ENCODE data around the gene DCST1. TPM values are rescaled to one million over a fixed set of nuclear protein-coding genes. Genes with fewer than 3 reads are reported as not detected.

DCST1 gene
- polyA plus RNA-seq, 1 experiment: not detected

DNA sequence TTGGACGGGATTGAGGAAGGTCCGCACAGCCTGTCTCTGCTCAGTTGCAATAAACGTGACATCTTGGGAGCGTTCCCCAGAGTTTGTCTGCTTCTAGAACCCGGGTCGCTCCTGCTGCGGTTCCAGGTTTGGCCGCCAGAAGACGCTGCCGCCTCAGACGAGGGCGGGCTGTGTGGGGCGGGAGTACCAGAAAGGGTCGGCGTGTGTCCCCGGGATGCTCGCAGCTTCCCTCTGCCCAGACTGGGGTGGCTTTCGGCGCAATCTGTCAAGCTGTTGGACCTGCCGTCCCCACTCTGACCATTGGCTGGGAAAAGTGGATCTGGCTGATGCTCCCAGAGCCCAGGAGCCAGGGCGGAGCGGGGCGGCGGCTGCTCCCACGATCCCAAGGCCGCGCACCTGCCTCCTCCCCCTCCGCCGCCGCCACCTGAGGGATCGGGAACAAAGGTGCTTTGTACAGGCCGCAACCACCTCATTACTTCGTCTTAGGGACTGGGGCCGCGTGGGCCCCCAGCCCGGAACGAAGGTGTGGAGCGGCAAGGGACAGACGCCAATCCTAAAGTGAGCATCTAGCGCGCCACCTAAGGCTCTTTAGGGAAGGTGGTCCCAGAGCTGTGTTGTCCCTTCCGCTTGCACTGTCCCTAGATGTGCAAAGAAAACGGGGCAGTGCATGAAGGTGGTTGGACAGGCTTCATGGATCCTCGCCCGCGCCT is 29.2 kb downstream of the DCST1 start:
- TF ChIP-seq, protein P1, sequence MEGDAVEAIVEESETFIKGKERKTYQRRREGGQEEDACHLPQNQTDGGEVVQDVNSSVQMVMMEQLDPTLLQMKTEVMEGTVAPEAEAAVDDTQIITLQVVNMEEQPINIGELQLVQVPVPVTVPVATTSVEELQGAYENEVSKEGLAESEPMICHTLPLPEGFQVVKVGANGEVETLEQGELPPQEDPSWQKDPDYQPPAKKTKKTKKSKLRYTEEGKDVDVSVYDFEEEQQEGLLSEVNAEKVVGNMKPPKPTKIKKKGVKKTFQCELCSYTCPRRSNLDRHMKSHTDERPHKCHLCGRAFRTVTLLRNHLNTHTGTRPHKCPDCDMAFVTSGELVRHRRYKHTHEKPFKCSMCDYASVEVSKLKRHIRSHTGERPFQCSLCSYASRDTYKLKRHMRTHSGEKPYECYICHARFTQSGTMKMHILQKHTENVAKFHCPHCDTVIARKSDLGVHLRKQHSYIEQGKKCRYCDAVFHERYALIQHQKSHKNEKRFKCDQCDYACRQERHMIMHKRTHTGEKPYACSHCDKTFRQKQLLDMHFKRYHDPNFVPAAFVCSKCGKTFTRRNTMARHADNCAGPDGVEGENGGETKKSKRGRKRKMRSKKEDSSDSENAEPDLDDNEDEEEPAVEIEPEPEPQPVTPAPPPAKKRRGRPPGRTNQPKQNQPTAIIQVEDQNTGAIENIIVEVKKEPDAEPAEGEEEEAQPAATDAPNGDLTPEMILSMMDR (IDR thresholded peaks at IDR 0.05; ENCODE audit: low read depth, low read length): peak; percentile 72
- Histone ChIP-seq H3K27me3 (ENCODE audit: control insufficient read depth, insufficient read depth, low read length) (no peaks in the 10 kb centered on the region), H3K27ac (ENCODE audit: low read depth, low read length) (no peak overlapping the region), H3K9me3 (ENCODE audit: control insufficient read depth, insufficient read depth, low read length) (no peaks in the 10 kb centered on the region; the same call in 1 of the 2 replicates), H3K4me3 (ENCODE audit: low read depth, low read length) (peak overlapping the region; percentile 96)
- POLR2A ChIA-PET: no interaction called here
- DNase-seq (ENCODE audit: low read depth, low spot score): no peak
- CTCF ChIA-PET: interaction anchor here (0.5 to 2.9 kb wide), 6 partner anchors 12 to 359 kb away, joined by 3 to 29 read pairs (median 7); partner anchors contain the start of gene ADAM15

DNA sequence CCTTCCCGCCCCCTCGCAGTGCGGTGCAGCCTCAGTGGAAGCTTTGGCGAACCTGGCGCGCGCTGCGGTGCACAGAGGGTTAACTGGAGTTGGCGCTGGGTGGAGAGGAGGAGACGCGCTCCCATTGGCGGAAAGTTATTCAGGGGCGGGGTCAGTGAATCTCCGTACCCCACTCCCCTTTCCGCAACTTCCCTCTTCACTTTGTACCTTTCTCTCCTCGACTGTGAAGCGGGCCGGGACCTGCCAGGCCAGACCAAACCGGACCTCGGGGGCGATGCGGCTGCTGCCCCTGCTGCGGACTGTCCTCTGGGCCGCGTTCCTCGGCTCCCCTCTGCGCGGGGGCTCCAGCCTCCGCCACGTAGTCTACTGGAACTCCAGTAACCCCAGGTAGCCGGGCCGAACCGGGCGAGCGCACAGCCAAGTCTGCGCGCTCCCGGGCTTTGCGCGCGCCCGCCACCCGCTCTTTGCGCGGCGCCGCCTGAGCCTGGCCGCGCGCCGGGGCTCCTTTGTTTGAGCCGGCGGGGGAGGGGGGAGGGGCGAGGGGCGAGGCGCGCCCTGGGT is 30.0 kb downstream of the DCST1 start, which contains the start of gene EFNA4:
Gene EFNA4 (plus strand): TSS at position 191 of the 561 bp plus-strand sequence. CDS start 84 bp downstream, at position 275.
- ChIA-PET POLR2A (interaction anchor here (0.6 to 0.8 kb wide), 2 partner anchors 15 to 70 kb away, joined by 3 read pairs; partner anchors contain the start of genes EFNA3 and LENEP), CTCF (interaction anchor here (0.9 to 2.9 kb wide), 5 partner anchors 12 to 106 kb away, joined by 3 to 29 read pairs (median 9); partner anchors contain the start of gene ADAM15)
- no peaks in the 10 kb centered on the region for H3K27me3 ChIP-seq (ENCODE audit: control insufficient read depth, insufficient read depth, low read length)
- peak; percentile 36 for DNase-seq (ENCODE audit: low read depth, low spot score)
- no peaks in the 10 kb centered on the region for H3K9me3 ChIP-seq (ENCODE audit: control insufficient read depth, insufficient read depth, low read length)
- TF ChIP-seq, protein P1 (IDR thresholded peaks at IDR 0.05; ENCODE audit: low read depth, low read length): no peak
- H3K4me3 ChIP-seq (ENCODE audit: low read depth, low read length): peak within 1 kb of the TSS; percentile 96
- H3K27ac ChIP-seq (ENCODE audit: low read depth, low read length): peak within 1 kb of the TSS; percentile 80

DNA sequence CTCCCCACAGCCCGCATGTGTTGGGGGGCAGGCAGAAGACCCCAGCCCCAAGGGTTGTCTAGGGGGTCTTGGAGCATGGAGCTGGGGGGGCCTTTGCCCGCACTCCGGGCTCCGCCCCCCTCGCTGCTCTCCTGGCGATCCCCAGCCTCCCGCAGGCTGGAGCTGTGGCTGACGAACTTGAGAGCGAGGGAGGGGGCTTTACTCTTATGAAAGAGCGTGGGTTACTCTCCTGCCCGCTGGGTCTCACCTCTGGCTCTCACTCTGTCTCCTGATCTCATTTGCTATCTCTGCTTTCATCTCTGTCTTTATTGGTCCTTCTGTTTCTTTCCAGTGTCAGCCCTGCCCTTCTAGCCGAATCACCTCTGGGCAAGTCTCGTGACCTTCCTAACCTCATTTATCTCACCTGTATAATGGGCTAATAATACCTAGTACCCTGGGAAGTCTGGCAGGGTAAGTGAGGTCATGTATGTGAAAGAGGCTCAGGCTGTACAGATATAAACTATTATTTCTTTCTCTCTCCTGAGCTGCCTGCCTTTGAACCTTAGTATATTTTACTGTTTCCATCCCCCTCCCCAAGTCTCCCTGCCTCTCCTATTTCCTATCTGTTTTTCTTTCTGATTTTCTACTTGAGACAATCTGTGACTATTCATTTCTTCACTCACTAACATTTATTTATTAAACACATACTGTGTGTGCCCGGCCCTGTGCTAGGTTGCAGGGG is 30.6 kb downstream of the DCST1 start:
- ChIA-PET POLR2A (interaction anchor here (0.6 to 0.8 kb wide), 3 partner anchors 14 to 195 kb away, joined by 3 read pairs; partner anchors contain the start of genes EFNA3 and LENEP), CTCF (interaction anchor here (1.0 to 2.8 kb wide), 3 partner anchors 14 to 109 kb away, joined by 3 to 22 read pairs (median 9); partner anchors contain the start of genes ADAM15 and KRTCAP2)
- TF ChIP-seq, protein P1 (IDR thresholded peaks at IDR 0.05; ENCODE audit: low read depth, low read length): no peak
- Histone ChIP-seq H3K27me3 (ENCODE audit: control insufficient read depth, insufficient read depth, low read length) (no peaks in the 10 kb centered on the region), H3K9me3 (ENCODE audit: control insufficient read depth, insufficient read depth, low read length) (no peaks in the 10 kb centered on the region), H3K4me3 (ENCODE audit: low read depth, low read length) (peak overlapping the region; percentile 96), H3K27ac (ENCODE audit: low read depth, low read length) (peak overlapping the region; percentile 21)
- no peak for DNase-seq (ENCODE audit: low read depth, low spot score)

DNA sequence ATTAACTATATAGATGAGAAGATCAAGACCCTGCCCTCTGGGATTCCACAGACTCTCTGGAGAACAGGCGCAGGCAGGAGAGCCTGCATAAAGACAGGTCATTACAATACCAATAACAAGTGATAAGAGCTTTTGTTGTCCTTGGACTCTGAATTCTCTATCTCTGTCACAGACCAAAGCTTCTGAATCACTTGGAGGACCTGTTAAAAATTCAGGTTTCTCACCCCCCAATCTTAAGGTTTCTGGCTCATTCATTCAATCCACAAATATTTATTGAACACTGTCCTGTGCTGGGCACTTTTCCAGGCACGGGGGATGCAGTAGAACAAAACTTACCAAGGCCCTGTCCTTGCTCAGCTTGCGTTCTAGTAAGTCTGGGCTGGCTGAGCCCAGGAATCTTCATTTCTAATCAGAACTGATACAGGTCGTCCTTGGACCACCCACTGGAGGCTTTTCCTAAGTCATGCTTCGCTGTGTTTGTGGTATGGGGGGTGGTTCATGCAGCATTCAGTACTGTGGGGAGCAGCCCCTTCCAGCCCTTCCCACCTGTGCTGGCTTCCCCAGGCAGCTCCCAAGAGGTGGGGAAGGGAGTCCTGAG is 31.3 kb downstream of the DCST1 start:
- Histone ChIP-seq H3K4me3 (ENCODE audit: low read depth, low read length) (peak overlapping the region; percentile 96), H3K9me3 (ENCODE audit: control insufficient read depth, insufficient read depth, low read length) (no peaks in the 10 kb centered on the region), H3K27me3 (ENCODE audit: control insufficient read depth, insufficient read depth, low read length) (no peaks in the 10 kb centered on the region), H3K27ac (ENCODE audit: low read depth, low read length) (no peak overlapping the region)
- TF ChIP-seq, protein P1 (IDR thresholded peaks at IDR 0.05; ENCODE audit: low read depth, low read length): no peak
- CTCF ChIA-PET: interaction anchor here (1.0 to 2.8 kb wide), 3 partner anchors 14 to 108 kb away, joined by 3 to 22 read pairs (median 9); partner anchors contain the start of genes ADAM15 and KRTCAP2
- POLR2A ChIA-PET: interaction anchor here (0.7 kb wide), 1 partner anchor 92 kb away, joined by 4 read pairs; no protein-coding TSS in a partner anchor
- no peak for DNase-seq (ENCODE audit: low read depth, low spot score)
